Spleen (tissue), 13 donors: ENCODE measurements around the gene TLK2. TPM values are rescaled to one million over a fixed set of nuclear protein-coding genes. Genes with fewer than 3 reads are reported as not detected.
"Not testable (repeated sequence)": the region's sequence is repeated elsewhere in the genome, so short reads cannot be mapped to it uniquely, and the experiment has no call there.

Source experiments
- DNase-seq: peaks from one replicate; pipeline ENCODE4 v3.0.0-alpha.2; 2020
- H3K27ac ChIP-seq, 8 donors: fragments of 200-600 bp; sonication (generic) in 7 of 8; 1 replicate in 4 of 8; 2 replicates in 4 of 8; pipeline versions ENCODE4 v1.5.0 to v1.8.0; 2016 to 2021; ENCODE audit warnings: inconsistent platforms in 4 of 8, mild to moderate bottlenecking in 4 of 8, moderate library complexity in 1 of 8
- H3K27me3 ChIP-seq, 7 donors: fragments of 200-600 bp; sonication (generic) in 6 of 7; replicated peaks in 1 of 7; 1 replicate in 4 of 7; 2 replicates in 3 of 7; pipeline versions ENCODE4 v1.5.0 to v1.8.0; 2016 to 2021; ENCODE audit warnings: inconsistent platforms in 3 of 7, mild to moderate bottlenecking in 1 of 7
- H3K36me3 ChIP-seq, 6 donors: fragments of 200-600 bp; sonication (generic) in 5 of 6; 1 replicate in 4 of 6; 2 replicates in 2 of 6; pipeline versions ENCODE4 v1.5.0 to v1.8.0; 2016 to 2021; ENCODE audit warnings: inconsistent platforms in 2 of 6
- H3K4me1 ChIP-seq, 6 donors: fragments of 200-600 bp; sonication (generic) in 5 of 6; 1 replicate in 3 of 6; 2 replicates in 3 of 6; pipeline versions ENCODE4 v1.5.0 to v1.8.0; 2016 to 2021; ENCODE audit warnings: inconsistent platforms in 3 of 6
- H3K4me3 ChIP-seq, 8 donors: fragments of 200-600 bp; sonication (generic) in 7 of 8; 1 replicate in 4 of 8; 2 replicates in 4 of 8; pipeline versions ENCODE4 v1.5.0 to v1.8.0; 2016 to 2021; ENCODE audit warnings: inconsistent platforms in 4 of 8, mild to moderate bottlenecking in 4 of 8, moderate library complexity in 2 of 8
- H3K9me3 ChIP-seq, 8 donors: fragments of 200-600 bp; sonication (generic) in 7 of 8; 1 replicate in 4 of 8; 2 replicates in 4 of 8; pipeline versions ENCODE4 v1.5.0 to v1.8.0; 2016 to 2021; ENCODE audit warnings: inconsistent platforms in 4 of 8
- POLR2A ChIP-seq, 3 donors: fragments of 450-650 bp; IDR thresholded peaks; one replicate each; pipeline ENCODE4 v1.5.1; 2017; ENCODE audit warnings: antibody characterized with exemption in 3 of 3, mild to moderate bottlenecking in 1 of 3
- POLR2AphosphoS5 ChIP-seq, 3 donors: sonication (generic); formaldehyde crosslinking; IDR thresholded peaks; one replicate each; pipeline ENCODE4 v1.5.1; 2017; ENCODE audit warnings: antibody characterized with exemption in 3 of 3
- WGBS, 5 donors: extraction: QIAGEN DNeasy Blood & Tissue Kit in 3 of 5; methylation state at CpG; one replicate each; pipeline versions ENCODE4 v1.1.5 to v1.1.7; 2013 to 2018; 5-methylcytosine and 5-hydroxymethylcytosine counted together
- intact Hi-C: fragments of 100-400 bp; cut with DNase I; formaldehyde crosslinking; loops from one replicate; pipeline ENCODE4 v1.15.0; 2023; ENCODE audit warnings: low total_unique reads
- long read RNA-seq, 2 donors: transcript quantifications; one replicate each; lab custom pipeline, GENCODE V29; 2026
- polyA plus RNA-seq, 3 donors: library from polyadenylated mRNA; stranded (reverse); fragments of 200-250 nt; gene quantifications; one replicate each; pipeline ENCODE4 v1.2.1, GENCODE V29; 2013
- total RNA-seq, 7 donors: library from RNA; depleted of rRNA in 3 of 7; stranded (reverse); fragments of >200 nt in 3 of 7; fragmentation: NEBNext Ultra II Directional in 4 of 7; extraction: Animal tissue kit (Norgen Biotek cat#: 25700) in 4 of 7; gene quantifications; one replicate each; pipeline versions ENCODE4 v1.1.0 to v1.2.1, GENCODE V29; 2016 to 2021
- TF ChIP-seq, protein P1 (sequence below), 11 experiments: fragments of 200-600 bp in 7 of 11; fragments of 450-650 bp in 4 of 11; sonication (generic) in 4 of 11; IDR thresholded peaks in 8 of 11; conservative IDR thresholded peaks in 3 of 11; 1 replicate in 7 of 11; 2 replicates in 4 of 11; pipeline versions ENCODE4 v1.4.0 to v1.8.0; 2016 to 2021; ENCODE audit warnings: antibody characterized with exemption in 11 of 11, inconsistent platforms in 4 of 11, mild to moderate bottlenecking in 1 of 11
- donor health status: healthy with polysubstance abuse.
- donor health status: DM: no; HTN: no; CAD: no; lungs with moderate emphysema.
- donor health status: DM: no; HTN: no; CAD: no.
- donor health status: Bipolar disorder and iron deficiency.
- donor health status: healthy.
- donor health status: DM: no; HTN: no; CAD: no.
- donor health status: DM: yes; HTN: yes; CAD: no.

Gene TLK2
- total RNA-seq: 10 to 100 TPM; 44.1 to 76.3 (median 57.2) TPM
- 10 to 100 TPM; 11.3 to 14.7 (median 12.0) TPM for polyA plus RNA-seq
- long read RNA-seq, donor 1, transcript TLK2-208 (1 exons, 3,536 nt): major isoform, 5 of 8 reads
- long read RNA-seq, donor 1, partial matches to known transcripts: 0 of 8 reads
- long read RNA-seq, donor 1, other reads (novel, unspliced or antisense): 0 of 8 reads
- long read RNA-seq, donor 2, partial matches to known transcripts: 0 of 2 reads
- long read RNA-seq, donor 2, other reads (novel, unspliced or antisense): 0 of 2 reads

DNA sequence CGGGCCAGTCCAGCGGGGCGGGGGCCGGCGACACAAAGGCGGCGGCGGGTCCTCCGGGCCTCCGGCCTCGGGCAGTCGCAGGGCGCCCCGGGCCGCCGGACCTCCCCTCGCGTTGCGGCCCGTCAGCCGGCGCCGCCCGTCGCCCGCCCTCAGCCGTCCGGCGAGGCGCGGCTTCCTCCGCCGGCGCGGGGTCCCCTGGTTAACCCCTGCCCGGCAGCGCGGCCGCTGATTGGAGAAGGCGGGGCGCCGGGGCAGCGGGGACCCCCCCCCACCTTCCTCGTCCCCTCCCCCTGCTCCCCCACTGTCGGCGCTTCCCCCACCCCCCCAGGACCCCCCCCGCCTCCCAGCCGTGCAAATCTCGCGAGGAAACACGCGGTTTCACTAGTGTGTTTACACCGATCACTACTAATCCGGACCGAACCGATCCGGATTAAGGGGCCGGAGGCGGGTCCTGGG lies at the start of gene TLK2:
TLK2 (plus strand) TSS at position 402 of the 456 bp plus-strand sequence. CDS start 2,301 bp downstream, outside the sequence.
- TF ChIP-seq POLR2AphosphoS5 (IDR thresholded peaks at IDR 0.05): peak; percentile 12 to 64 (median 63)
- TF ChIP-seq, protein P1, sequence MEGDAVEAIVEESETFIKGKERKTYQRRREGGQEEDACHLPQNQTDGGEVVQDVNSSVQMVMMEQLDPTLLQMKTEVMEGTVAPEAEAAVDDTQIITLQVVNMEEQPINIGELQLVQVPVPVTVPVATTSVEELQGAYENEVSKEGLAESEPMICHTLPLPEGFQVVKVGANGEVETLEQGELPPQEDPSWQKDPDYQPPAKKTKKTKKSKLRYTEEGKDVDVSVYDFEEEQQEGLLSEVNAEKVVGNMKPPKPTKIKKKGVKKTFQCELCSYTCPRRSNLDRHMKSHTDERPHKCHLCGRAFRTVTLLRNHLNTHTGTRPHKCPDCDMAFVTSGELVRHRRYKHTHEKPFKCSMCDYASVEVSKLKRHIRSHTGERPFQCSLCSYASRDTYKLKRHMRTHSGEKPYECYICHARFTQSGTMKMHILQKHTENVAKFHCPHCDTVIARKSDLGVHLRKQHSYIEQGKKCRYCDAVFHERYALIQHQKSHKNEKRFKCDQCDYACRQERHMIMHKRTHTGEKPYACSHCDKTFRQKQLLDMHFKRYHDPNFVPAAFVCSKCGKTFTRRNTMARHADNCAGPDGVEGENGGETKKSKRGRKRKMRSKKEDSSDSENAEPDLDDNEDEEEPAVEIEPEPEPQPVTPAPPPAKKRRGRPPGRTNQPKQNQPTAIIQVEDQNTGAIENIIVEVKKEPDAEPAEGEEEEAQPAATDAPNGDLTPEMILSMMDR (IDR thresholded peaks at IDR 0.05 in 8 of 11, conservative IDR thresholded peaks at IDR 0.05 in 3 of 11): no peak
- TF ChIP-seq POLR2A (IDR thresholded peaks at IDR 0.05): peak in 1 of 3 donors; percentile 60
- H3K4me3 ChIP-seq: peak within 1 kb of the TSS; percentile 49 to 82 (median 64)
- H3K36me3 ChIP-seq: peaks cover 0 to 23% (median 3%) of the 10 kb centered on the region in 6 donors
- no peaks in the 10 kb centered on the region for H3K9me3 ChIP-seq
- H3K27me3 ChIP-seq: no peaks in the 10 kb centered on the region
- H3K27ac ChIP-seq: peak within 1 kb of the TSS; percentile 82 to 96 (median 94)
- 0 to 2% (median 0%) methylated on average over 28 to 59 of the region's 59 CpGs; no CpG with 5 or more reads in 1 of the 5 donors for WGBS, 5 donors
- H3K4me1 ChIP-seq: peaks cover 10 to 58% (median 34%) of the 10 kb centered on the region in 6 donors
- DNase-seq: peak; percentile 96
- intact Hi-C loops: no loop called here

DNA sequence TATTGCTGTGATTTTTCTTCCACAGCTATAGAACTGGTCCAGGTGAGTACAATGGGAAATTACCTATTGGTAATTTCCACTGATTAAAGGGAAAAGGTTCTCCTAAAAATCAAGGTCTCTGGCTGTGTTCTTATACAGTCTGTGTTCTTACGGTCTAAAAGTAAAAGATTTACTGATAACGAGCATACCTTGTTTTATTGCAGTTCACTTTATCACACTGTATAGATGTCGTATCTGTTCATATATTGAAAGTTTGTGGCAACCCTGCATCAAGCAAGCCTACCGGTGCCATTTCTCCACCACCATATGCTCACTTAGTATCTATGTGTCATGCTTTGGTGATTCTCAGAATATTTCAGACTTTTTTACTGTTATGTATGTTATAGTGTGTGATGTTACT lies 43.4 kb upstream of the TLK2 start:
- H3K27me3 ChIP-seq, DNase-seq, H3K27ac ChIP-seq, H3K4me1 ChIP-seq, intact Hi-C loops, H3K4me3 ChIP-seq, H3K9me3 ChIP-seq: not testable (repeated sequence)
- H3K36me3 ChIP-seq: peaks cover 0 to 83% (median 18%) of the 10 kb centered on the region in 6 donors
- WGBS, 5 donors: 95 to 99% (median 97%) methylated on average over 4 of the region's 4 CpGs

DNA sequence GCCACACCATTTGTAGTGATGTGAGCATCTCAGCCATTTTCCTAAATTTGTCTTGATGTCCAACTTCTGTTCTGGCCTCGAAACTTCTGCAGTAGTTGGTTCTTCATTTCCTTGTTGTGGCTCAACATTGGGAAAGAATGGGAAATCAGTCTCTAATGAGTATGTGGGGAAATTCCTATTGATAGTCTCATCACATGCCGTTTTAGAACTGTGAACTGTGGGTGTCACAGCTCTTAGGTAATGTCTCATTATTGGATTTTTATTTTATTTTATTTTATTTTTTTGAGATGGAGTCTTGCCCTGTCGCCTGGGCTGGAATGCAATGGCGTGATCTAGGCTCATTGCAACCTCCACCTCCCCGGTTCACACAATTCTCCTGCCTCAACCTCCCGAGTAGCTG lies 37.4 kb upstream of the TLK2 start:
- intact Hi-C loops, H3K27me3 ChIP-seq, H3K27ac ChIP-seq, H3K4me1 ChIP-seq, H3K4me3 ChIP-seq, H3K9me3 ChIP-seq, DNase-seq: not testable (repeated sequence)
- peaks cover 0 to 89% (median 51%) of the 10 kb centered on the region in 6 donors for H3K36me3 ChIP-seq
- WGBS, 5 donors: 92 to 96% (median 94%) methylated on average over 6 of the region's 6 CpGs

DNA sequence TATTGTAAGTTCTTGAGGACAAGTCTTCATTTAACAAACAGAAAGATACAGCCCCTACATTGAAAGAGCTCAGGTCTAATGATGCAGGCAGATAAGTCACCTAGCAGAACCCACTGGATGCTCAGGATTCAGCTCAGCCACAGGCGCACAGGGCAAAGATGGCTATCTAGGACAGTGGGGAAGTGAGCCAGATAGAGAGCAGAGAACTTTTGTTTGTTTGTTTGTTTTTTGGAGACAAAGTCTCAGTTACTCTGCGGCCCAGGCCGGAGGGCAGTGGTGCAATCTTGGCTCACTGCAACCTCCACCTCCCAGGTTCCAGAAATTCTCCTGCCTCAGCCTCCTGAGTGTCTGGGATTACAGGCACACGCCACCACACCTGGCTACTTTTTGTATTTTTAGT lies 34.6 kb upstream of the TLK2 start:
- WGBS, 5 donors: 92 to 100% (median 97%) methylated on average over 4 of the region's 4 CpGs
- H3K27me3 ChIP-seq: no peaks in the 10 kb centered on the region
- H3K27ac ChIP-seq: no peak overlapping the region
- no peak for DNase-seq
- peaks cover 0 to 96% (median 79%) of the 10 kb centered on the region in 6 donors for H3K36me3 ChIP-seq
- TF ChIP-seq, protein P1 (IDR thresholded peaks at IDR 0.05 in 8 of 11, conservative IDR thresholded peaks at IDR 0.05 in 3 of 11): no peak
- H3K4me3 ChIP-seq: no peak overlapping the region
- H3K4me1 ChIP-seq: no peaks in the 10 kb centered on the region
- intact Hi-C loops: no loop called here
- no peaks in the 10 kb centered on the region for H3K9me3 ChIP-seq

DNA sequence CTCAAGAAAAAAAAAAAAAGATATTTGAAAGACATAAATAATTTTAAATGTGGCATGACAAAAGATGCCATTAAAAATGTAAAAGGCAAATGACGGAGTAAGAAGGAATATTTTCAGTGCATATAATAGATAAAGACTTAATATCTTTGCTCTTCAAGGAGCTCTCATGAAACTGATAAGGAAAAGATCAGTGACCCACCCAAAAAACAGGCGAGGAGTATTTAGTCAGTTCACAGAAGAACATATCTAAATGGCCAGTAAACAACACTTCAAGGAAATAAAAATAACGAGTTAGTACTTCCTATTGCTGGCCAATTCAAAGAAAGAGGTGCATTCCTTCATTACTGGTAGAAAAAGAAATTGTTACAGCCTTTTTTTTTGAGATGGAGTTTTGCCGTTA lies 32.8 kb upstream of the TLK2 start:
- DNase-seq, H3K27me3 ChIP-seq, H3K9me3 ChIP-seq, H3K27ac ChIP-seq, H3K4me3 ChIP-seq, intact Hi-C loops, H3K4me1 ChIP-seq: not testable (repeated sequence)
- 91 to 92% (median 92%) methylated on average over 4 of the region's 4 CpGs for WGBS, 5 donors
- peaks cover 0 to 92% (median 80%) of the 10 kb centered on the region in 6 donors for H3K36me3 ChIP-seq

DNA sequence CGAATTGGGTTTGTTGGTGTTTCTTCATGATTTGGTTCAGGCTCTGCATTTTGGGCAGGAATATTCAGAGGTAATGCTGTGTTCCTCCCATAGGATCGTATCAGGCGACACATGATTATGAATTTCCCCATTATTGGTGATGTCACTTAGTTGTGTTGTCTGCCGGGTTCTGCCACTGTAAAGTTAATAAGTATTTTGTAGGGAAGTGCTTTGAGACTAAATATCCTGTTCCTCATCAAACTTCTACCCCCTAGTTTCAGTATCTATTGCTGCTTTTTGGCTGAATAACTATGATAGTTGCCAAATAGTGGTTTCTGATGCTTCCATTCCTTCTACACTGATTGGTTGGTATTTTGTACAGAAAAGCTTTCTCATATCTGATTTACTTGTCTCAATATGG lies 26.4 kb upstream of the TLK2 start:
- H3K9me3 ChIP-seq, H3K4me3 ChIP-seq, intact Hi-C loops, H3K27me3 ChIP-seq, DNase-seq: not testable (repeated sequence)
- peaks cover 0 to 28% (median 25%) of the 10 kb centered on the region in 6 donors for H3K36me3 ChIP-seq
- WGBS, 5 donors: 46 to 84% (median 77%) methylated on average over 4 of the region's 4 CpGs
- peak overlapping the region in 5 of 8 donors; percentile 31 to 75 (median 61) for H3K27ac ChIP-seq
- peaks cover 0 to 31% (median 12%) of the 10 kb centered on the region in 6 donors for H3K4me1 ChIP-seq

DNA sequence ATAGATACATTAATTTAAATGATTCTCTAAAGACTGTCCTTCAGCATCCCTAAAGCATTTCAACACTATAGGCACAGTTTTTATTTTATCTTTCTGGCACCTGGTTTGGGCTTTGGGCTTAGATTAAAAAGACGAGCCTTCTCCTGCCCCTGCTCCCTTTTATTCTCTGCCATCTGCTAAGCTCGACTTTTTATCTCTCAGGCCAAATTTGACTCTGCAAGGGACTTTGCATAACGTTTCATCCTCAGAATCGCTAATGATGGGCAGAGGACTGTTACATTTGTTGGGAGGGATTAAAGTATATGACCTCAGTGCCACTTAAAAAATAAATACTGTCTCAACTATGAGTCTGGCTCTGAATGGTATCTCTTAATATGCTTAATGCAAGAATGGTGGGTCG lies 25.6 kb upstream of the TLK2 start:
- H3K27me3 ChIP-seq, H3K4me3 ChIP-seq, H3K9me3 ChIP-seq, intact Hi-C loops, DNase-seq: not testable (repeated sequence)
- Histone ChIP-seq H3K36me3 (peaks cover 0 to 19% (median 17%) of the 10 kb centered on the region in 6 donors), H3K27ac (peak overlapping the region in 4 of 8 donors; percentile 56 to 75 (median 64)), H3K4me1 (peaks cover 0 to 31% (median 12%) of the 10 kb centered on the region in 6 donors)
- 73 to 89% (median 82%) methylated on average over 5 of the region's 5 CpGs for WGBS, 5 donors

DNA sequence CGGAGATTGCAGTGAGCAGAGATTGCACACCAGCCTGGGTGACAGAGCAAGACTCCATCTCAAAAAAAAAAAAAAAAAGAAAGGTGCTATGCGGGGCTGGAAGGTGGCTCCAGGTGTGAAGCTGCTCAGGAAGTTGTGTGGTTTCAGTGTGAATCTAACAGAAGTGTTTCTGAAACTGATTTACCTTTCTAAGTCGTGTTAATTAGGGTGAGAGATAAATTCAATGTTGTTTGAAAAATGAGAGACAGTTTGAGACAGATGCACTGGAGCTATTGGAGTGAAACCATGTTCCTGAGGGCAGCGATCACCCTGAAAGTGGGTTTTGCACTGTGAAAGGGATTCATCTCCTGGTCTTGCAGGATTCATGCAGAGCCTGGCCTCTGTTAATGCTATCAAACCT lies 25.0 kb upstream of the TLK2 start:
- intact Hi-C loops: not testable (repeated sequence)
- 50 to 71% (median 54%) methylated on average over 4 of the region's 4 CpGs for WGBS, 5 donors

More for the DNA sequence above, 25.0 kb upstream of the TLK2 start:
- peaks cover 0 to 13% (median 11%) of the 10 kb centered on the region in 6 donors for H3K36me3 ChIP-seq
- H3K27me3 ChIP-seq, DNase-seq, H3K9me3 ChIP-seq: not testable (repeated sequence)
- peaks cover 0 to 31% (median 12%) of the 10 kb centered on the region in 6 donors for H3K4me1 ChIP-seq
- H3K4me3 ChIP-seq: peak overlapping the region in 1 of 8 donors; percentile 17
- peak overlapping the region in 5 of 8 donors; percentile 56 to 75 (median 61) for H3K27ac ChIP-seq
